ENCODE data around the gene DNAH9. TPM values are rescaled to one million over a fixed set of nuclear protein-coding genes. Genes with fewer than 3 reads are reported as not detected.

DNAH9 gene
- total and polyA plus RNA-seq, 4 donors, result under 0.01 to 0.09 TPM; not detected in 2

GRCh38 chr17:11719856-11720255 lies 121.6 kb downstream of the DNAH9 start (continued):
- TF ChIP-seq, protein P1, sequence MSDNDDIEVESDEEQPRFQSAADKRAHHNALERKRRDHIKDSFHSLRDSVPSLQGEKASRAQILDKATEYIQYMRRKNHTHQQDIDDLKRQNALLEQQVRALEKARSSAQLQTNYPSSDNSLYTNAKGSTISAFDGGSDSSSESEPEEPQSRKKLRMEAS (IDR thresholded peaks at IDR 0.05), result no peak
- TF ChIP-seq NR2F2 (IDR thresholded peaks at IDR 0.05), result no peak
- TF ChIP-seq GABPA (IDR thresholded peaks at IDR 0.05 in 1 of 2, conservative IDR thresholded peaks at IDR 0.05 in 1 of 2), result no peak
- TF ChIP-seq RAD21 (IDR thresholded peaks at IDR 0.05), result no peak
- TF ChIP-seq EGR1 (IDR thresholded peaks at IDR 0.05; ENCODE audit: low read depth in 2 of 2), result no peak

GRCh38 chr17:11720816-11721215 lies 122.5 kb downstream of the DNAH9 start:
- H3K9ac ChIP-seq (ENCODE audit: low read depth in 1 of 2, low read length in 2 of 2), result no peak overlapping the region
- WGBS, result 36% methylated on average over 2 of the region's 2 CpGs
- no peak for DNase-seq (ENCODE audit: low spot score)
- H3K27ac ChIP-seq (ENCODE audit: low read depth in 1 of 2, low read length in 2 of 2), result no peak overlapping the region
- no peak overlapping the region for H3K4me3 ChIP-seq (ENCODE audit: low read depth in 1 of 3, low read length in 3 of 3)
- H3K4me1 ChIP-seq (ENCODE audit: control insufficient read depth in 4 of 4, insufficient read depth in 4 of 4, low read length in 3 of 4), result no peaks in the 10 kb centered on the region
- no peaks in the 10 kb centered on the region for H3K27me3 ChIP-seq (ENCODE audit: control insufficient read depth in 4 of 4, insufficient read depth in 4 of 4, low read length in 3 of 4)
- H3K36me3 ChIP-seq (ENCODE audit: control insufficient read depth in 4 of 4, insufficient read depth in 3 of 4, low read depth in 1 of 4, low read length in 3 of 4), result no peaks in the 10 kb centered on the region
- no peaks in the 10 kb centered on the region for H3K9me3 ChIP-seq (ENCODE audit: control insufficient read depth in 4 of 4, low read length in 3 of 4)
- TF ChIP-seq GABPA (IDR thresholded peaks at IDR 0.05 in 1 of 2, conservative IDR thresholded peaks at IDR 0.05 in 1 of 2) (no peak), RAD21 (IDR thresholded peaks at IDR 0.05) (no peak), RXRA (IDR thresholded peaks at IDR 0.05) (no peak), JUND (IDR thresholded peaks at IDR 0.05) (no peak), FOXA1 (IDR thresholded peaks at IDR 0.05) (no peak), FOXA2 (IDR thresholded peaks at IDR 0.05) (no peak), EGR1 (IDR thresholded peaks at IDR 0.05; ENCODE audit: low read depth in 2 of 2) (no peak), TAF1 (conservative IDR thresholded peaks at IDR 0.05) (no peak), YY1 (IDR thresholded peaks at IDR 0.05) (no peak), HNF4G (IDR thresholded peaks at IDR 0.05) (no peak)
- TF ChIP-seq, protein P2, sequence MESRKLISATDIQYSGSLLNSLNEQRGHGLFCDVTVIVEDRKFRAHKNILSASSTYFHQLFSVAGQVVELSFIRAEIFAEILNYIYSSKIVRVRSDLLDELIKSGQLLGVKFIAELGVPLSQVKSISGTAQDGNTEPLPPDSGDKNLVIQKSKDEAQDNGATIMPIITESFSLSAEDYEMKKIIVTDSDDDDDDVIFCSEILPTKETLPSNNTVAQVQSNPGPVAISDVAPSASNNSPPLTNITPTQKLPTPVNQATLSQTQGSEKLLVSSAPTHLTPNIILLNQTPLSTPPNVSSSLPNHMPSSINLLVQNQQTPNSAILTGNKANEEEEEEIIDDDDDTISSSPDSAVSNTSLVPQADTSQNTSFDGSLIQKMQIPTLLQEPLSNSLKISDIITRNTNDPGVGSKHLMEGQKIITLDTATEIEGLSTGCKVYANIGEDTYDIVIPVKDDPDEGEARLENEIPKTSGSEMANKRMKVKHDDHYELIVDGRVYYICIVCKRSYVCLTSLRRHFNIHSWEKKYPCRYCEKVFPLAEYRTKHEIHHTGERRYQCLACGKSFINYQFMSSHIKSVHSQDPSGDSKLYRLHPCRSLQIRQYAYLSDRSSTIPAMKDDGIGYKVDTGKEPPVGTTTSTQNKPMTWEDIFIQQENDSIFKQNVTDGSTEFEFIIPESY (IDR thresholded peaks at IDR 0.05), result no peak
- TF ChIP-seq, protein P3, sequence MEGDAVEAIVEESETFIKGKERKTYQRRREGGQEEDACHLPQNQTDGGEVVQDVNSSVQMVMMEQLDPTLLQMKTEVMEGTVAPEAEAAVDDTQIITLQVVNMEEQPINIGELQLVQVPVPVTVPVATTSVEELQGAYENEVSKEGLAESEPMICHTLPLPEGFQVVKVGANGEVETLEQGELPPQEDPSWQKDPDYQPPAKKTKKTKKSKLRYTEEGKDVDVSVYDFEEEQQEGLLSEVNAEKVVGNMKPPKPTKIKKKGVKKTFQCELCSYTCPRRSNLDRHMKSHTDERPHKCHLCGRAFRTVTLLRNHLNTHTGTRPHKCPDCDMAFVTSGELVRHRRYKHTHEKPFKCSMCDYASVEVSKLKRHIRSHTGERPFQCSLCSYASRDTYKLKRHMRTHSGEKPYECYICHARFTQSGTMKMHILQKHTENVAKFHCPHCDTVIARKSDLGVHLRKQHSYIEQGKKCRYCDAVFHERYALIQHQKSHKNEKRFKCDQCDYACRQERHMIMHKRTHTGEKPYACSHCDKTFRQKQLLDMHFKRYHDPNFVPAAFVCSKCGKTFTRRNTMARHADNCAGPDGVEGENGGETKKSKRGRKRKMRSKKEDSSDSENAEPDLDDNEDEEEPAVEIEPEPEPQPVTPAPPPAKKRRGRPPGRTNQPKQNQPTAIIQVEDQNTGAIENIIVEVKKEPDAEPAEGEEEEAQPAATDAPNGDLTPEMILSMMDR (IDR thresholded peaks at IDR 0.05; ENCODE audit: low read depth, low read length, missing input control), result no peak
- TF ChIP-seq, protein P1 (IDR thresholded peaks at IDR 0.05), result no peak
- TF ChIP-seq, protein P4, sequence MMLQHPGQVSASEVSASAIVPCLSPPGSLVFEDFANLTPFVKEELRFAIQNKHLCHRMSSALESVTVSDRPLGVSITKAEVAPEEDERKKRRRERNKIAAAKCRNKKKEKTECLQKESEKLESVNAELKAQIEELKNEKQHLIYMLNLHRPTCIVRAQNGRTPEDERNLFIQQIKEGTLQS (IDR thresholded peaks at IDR 0.05), result no peak
- TF ChIP-seq, protein P5, sequence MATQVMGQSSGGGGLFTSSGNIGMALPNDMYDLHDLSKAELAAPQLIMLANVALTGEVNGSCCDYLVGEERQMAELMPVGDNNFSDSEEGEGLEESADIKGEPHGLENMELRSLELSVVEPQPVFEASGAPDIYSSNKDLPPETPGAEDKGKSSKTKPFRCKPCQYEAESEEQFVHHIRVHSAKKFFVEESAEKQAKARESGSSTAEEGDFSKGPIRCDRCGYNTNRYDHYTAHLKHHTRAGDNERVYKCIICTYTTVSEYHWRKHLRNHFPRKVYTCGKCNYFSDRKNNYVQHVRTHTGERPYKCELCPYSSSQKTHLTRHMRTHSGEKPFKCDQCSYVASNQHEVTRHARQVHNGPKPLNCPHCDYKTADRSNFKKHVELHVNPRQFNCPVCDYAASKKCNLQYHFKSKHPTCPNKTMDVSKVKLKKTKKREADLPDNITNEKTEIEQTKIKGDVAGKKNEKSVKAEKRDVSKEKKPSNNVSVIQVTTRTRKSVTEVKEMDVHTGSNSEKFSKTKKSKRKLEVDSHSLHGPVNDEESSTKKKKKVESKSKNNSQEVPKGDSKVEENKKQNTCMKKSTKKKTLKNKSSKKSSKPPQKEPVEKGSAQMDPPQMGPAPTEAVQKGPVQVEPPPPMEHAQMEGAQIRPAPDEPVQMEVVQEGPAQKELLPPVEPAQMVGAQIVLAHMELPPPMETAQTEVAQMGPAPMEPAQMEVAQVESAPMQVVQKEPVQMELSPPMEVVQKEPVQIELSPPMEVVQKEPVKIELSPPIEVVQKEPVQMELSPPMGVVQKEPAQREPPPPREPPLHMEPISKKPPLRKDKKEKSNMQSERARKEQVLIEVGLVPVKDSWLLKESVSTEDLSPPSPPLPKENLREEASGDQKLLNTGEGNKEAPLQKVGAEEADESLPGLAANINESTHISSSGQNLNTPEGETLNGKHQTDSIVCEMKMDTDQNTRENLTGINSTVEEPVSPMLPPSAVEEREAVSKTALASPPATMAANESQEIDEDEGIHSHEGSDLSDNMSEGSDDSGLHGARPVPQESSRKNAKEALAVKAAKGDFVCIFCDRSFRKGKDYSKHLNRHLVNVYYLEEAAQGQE (IDR thresholded peaks at IDR 0.05), result no peak

Data from liver (tissue), 9 donors.